ENCODE results near the gene ANGPTL2. TPM values are rescaled to one million over a fixed set of nuclear protein-coding genes. Genes with fewer than 3 reads are reported as not detected.

Gene ANGPTL2
- total RNA-seq, 1 donor from 2014 or later: 17.5 TPM

DNA sequence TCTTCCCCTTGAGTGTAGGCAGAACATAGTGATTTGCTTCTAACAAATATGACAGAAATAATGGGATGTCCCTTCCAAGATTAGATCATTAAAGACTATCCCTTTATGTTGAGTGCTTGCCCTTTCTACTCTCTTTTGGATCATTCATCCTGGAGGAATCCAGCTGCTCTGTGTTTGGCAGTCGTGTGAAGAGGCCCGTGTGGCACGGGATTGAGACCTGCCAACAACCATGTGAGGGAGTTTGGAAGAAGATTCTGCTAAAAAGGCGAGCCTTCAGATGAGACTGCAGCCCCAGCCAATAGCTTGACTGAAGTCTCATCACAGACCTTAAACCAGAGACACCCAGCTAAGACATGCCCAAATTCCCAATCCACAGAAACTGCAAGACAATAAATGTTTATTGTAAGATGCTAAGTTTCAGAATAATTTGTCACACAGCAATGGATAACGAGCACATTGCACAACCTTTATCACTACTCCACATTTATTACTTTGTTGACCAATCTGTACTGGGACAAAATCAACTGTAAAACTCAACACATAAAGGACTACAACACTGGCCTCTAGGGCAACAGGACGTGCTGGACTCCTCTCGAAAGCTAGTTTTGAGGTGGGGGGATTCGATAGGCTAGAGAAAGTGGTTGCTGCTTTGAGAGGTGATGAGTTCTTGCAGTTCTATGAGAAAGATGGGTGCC is 42.8 kb downstream of the ANGPTL2 start:
- H4K20me1 ChIP-seq (ENCODE audit: insufficient read depth, low read length): no peaks in the 10 kb centered on the region
- no peaks in the 10 kb centered on the region for H3K36me3 ChIP-seq (ENCODE audit: insufficient read depth, low read length)
- no peak overlapping the region for H3K4me3 Mint-ChIP-seq (ENCODE audit: unreplicated experiment)
- DNase-seq (ENCODE audit: low read depth): no peak
- peaks cover 12% of the 10 kb centered on the region for H3K4me1 Mint-ChIP-seq (ENCODE audit: low read depth, unreplicated experiment)
- H2AFZ ChIP-seq (ENCODE audit: low read depth, low read length): no peak overlapping the region
- peaks cover 5% of the 10 kb centered on the region for H3K36me3 Mint-ChIP-seq (ENCODE audit: low read depth, unreplicated experiment)
- H3K4me1 ChIP-seq (ENCODE audit: insufficient read depth, low read length): no peaks in the 10 kb centered on the region
- H3K27ac ChIP-seq (ENCODE audit: low read depth, low read length): no peak overlapping the region
- no peaks in the 10 kb centered on the region for H3K79me2 ChIP-seq (ENCODE audit: insufficient read depth, low read length)
- no peak overlapping the region for H3K27ac Mint-ChIP-seq (ENCODE audit: unreplicated experiment)
- H3K4me3 ChIP-seq (ENCODE audit: insufficient read depth, low read depth, low read length): no peak overlapping the region
- H3K27me3 Mint-ChIP-seq (ENCODE audit: low read depth, unreplicated experiment): peaks cover 18% of the 10 kb centered on the region
- H3K9me3 ChIP-seq (ENCODE audit: insufficient read depth, low read depth, low read length): no peaks in the 10 kb centered on the region
- TF ChIP-seq, protein P1, sequence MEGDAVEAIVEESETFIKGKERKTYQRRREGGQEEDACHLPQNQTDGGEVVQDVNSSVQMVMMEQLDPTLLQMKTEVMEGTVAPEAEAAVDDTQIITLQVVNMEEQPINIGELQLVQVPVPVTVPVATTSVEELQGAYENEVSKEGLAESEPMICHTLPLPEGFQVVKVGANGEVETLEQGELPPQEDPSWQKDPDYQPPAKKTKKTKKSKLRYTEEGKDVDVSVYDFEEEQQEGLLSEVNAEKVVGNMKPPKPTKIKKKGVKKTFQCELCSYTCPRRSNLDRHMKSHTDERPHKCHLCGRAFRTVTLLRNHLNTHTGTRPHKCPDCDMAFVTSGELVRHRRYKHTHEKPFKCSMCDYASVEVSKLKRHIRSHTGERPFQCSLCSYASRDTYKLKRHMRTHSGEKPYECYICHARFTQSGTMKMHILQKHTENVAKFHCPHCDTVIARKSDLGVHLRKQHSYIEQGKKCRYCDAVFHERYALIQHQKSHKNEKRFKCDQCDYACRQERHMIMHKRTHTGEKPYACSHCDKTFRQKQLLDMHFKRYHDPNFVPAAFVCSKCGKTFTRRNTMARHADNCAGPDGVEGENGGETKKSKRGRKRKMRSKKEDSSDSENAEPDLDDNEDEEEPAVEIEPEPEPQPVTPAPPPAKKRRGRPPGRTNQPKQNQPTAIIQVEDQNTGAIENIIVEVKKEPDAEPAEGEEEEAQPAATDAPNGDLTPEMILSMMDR (IDR thresholded peaks at IDR 0.05; ENCODE audit: insufficient read depth, low read depth, low read length): no peak
- TF ChIP-seq EZH2 (IDR thresholded peaks at IDR 0.05; ENCODE audit: insufficient read depth, low read length): no peak
- peaks cover 9% of the 10 kb centered on the region for H3K27me3 ChIP-seq (ENCODE audit: insufficient read depth, low read length)
- no peaks in the 10 kb centered on the region for H3K9me3 Mint-ChIP-seq (ENCODE audit: unreplicated experiment)
- no peak overlapping the region for H3K9ac ChIP-seq (ENCODE audit: low read length)
- FAIRE-seq: no peak
- no peak overlapping the region for H3K4me2 ChIP-seq (ENCODE audit: low read length)

DNA sequence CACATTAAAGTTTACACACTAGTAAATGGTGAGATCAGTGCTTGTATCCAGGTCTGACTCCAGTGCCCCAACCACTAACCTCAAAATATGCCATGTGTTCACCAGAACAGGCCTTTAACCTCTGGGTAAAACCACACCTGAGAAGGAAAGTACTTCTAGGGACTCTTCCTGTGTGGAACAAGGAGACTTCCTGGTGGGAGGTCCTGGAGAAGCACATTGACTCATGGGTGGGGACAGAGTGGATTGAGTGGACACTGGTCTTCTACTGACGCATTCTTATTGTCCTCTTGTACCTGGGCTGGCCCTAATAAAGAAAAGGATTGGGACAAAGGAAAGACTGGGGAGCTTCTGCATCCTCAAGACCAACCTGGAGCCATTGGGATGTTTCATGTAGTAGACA is 43.4 kb downstream of the ANGPTL2 start:
- peaks cover 17% of the 10 kb centered on the region for H3K27me3 Mint-ChIP-seq (ENCODE audit: low read depth, unreplicated experiment)
- peaks cover 12% of the 10 kb centered on the region for H3K4me1 Mint-ChIP-seq (ENCODE audit: low read depth, unreplicated experiment)
- Histone ChIP-seq H3K9me3 (ENCODE audit: insufficient read depth, low read depth, low read length) (no peaks in the 10 kb centered on the region), H3K4me1 (ENCODE audit: insufficient read depth, low read length) (no peaks in the 10 kb centered on the region), H3K4me3 (ENCODE audit: insufficient read depth, low read depth, low read length) (no peak overlapping the region), H3K27me3 (ENCODE audit: insufficient read depth, low read length) (peaks cover 4% of the 10 kb centered on the region), H3K27ac (ENCODE audit: low read depth, low read length) (no peak overlapping the region), H3K4me2 (ENCODE audit: low read length) (no peak overlapping the region), H3K79me2 (ENCODE audit: insufficient read depth, low read length) (no peaks in the 10 kb centered on the region), H3K9ac (ENCODE audit: low read length) (no peak overlapping the region), H3K36me3 (ENCODE audit: insufficient read depth, low read length) (no peaks in the 10 kb centered on the region), H2AFZ (ENCODE audit: low read depth, low read length) (no peak overlapping the region), H4K20me1 (ENCODE audit: insufficient read depth, low read length) (no peaks in the 10 kb centered on the region)
- no peak for DNase-seq (ENCODE audit: low read depth)
- no peak overlapping the region for H3K4me3 Mint-ChIP-seq (ENCODE audit: unreplicated experiment)
- no peaks in the 10 kb centered on the region for H3K9me3 Mint-ChIP-seq (ENCODE audit: unreplicated experiment)
- TF ChIP-seq, protein P1 (IDR thresholded peaks at IDR 0.05; ENCODE audit: insufficient read depth, low read depth, low read length): no peak
- TF ChIP-seq EZH2 (IDR thresholded peaks at IDR 0.05; ENCODE audit: insufficient read depth, low read length): no peak
- no peak for FAIRE-seq
- no peak overlapping the region for H3K27ac Mint-ChIP-seq (ENCODE audit: unreplicated experiment)
- H3K36me3 Mint-ChIP-seq (ENCODE audit: low read depth, unreplicated experiment): peaks cover 5% of the 10 kb centered on the region

DNA sequence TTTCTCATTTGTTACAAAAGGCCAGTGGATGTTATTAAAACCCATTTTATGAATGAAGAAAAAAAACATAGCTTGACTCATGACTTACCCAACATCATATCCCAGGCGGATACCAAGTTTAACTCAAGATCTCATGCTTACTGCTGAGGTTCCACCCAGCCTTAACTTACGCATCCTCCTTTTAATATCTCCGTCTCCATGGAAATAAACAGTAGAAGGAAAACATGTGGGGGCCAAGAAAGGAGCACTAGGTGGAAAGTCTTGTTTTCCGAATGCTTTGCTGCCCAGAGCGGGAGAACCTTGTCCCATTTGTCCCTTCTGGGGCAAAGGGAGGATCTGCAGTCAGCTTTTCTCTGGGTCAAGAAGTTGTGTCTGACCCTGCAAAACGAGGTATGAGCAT is 44.1 kb downstream of the ANGPTL2 start:
- DNase-seq (ENCODE audit: low read depth) (no peak), FAIRE-seq (no peak)
- Mint-ChIP-seq H3K27me3 (ENCODE audit: low read depth, unreplicated experiment) (peaks cover 17% of the 10 kb centered on the region), H3K4me1 (ENCODE audit: low read depth, unreplicated experiment) (peaks cover 12% of the 10 kb centered on the region), H3K36me3 (ENCODE audit: low read depth, unreplicated experiment) (peaks cover 5% of the 10 kb centered on the region), H3K9me3 (ENCODE audit: unreplicated experiment) (no peaks in the 10 kb centered on the region), H3K27ac (ENCODE audit: unreplicated experiment) (no peak overlapping the region), H3K4me3 (ENCODE audit: unreplicated experiment) (no peak overlapping the region)
- H2AFZ ChIP-seq (ENCODE audit: low read depth, low read length): no peak overlapping the region
- H3K9me3 ChIP-seq (ENCODE audit: insufficient read depth, low read depth, low read length): no peaks in the 10 kb centered on the region
- H3K36me3 ChIP-seq (ENCODE audit: insufficient read depth, low read length): no peaks in the 10 kb centered on the region
- no peaks in the 10 kb centered on the region for H3K79me2 ChIP-seq (ENCODE audit: insufficient read depth, low read length)
- no peak overlapping the region for H3K4me2 ChIP-seq (ENCODE audit: low read length)
- no peak overlapping the region for H3K27ac ChIP-seq (ENCODE audit: low read depth, low read length)
- no peaks in the 10 kb centered on the region for H3K4me1 ChIP-seq (ENCODE audit: insufficient read depth, low read length)
- H3K27me3 ChIP-seq (ENCODE audit: insufficient read depth, low read length): peaks cover 4% of the 10 kb centered on the region
- H3K9ac ChIP-seq (ENCODE audit: low read length): no peak overlapping the region
- TF ChIP-seq, protein P1 (IDR thresholded peaks at IDR 0.05; ENCODE audit: insufficient read depth, low read depth, low read length): no peak
- no peak for TF ChIP-seq EZH2 (IDR thresholded peaks at IDR 0.05; ENCODE audit: insufficient read depth, low read length)
- H4K20me1 ChIP-seq (ENCODE audit: insufficient read depth, low read length): no peaks in the 10 kb centered on the region
- H3K4me3 ChIP-seq (ENCODE audit: insufficient read depth, low read depth, low read length): no peak overlapping the region

Data from astrocyte (in vitro differentiated cells and primary cell).